Endothelial cell (in vitro differentiated cells): ENCODE results near the gene AGRP. TPM values are rescaled to one million over a fixed set of nuclear protein-coding genes. Genes with fewer than 3 reads are reported as not detected.
A peak's percentile ranks its signal among the peaks of the same experiment; 100 is the strongest.

Experiments used
- DNase-seq: peaks from one replicate; pipeline ENCODE4 v3.0.0; 2021; ENCODE audit warnings: low spot score
- H3K27ac Mint-ChIP-seq: one replicate; pipeline ENCODE4 v1.8.0; 2021; ENCODE audit warnings: mixed read lengths, inconsistent platforms; ENCODE audit not compliant: unreplicated experiment
- H3K27me3 Mint-ChIP-seq: one replicate; pipeline ENCODE4 v1.8.0; 2021; ENCODE audit warnings: mild to moderate bottlenecking, moderate library complexity, mixed read lengths, inconsistent platforms; ENCODE audit not compliant: unreplicated experiment
- H3K36me3 Mint-ChIP-seq: one replicate; pipeline ENCODE4 v1.8.0; 2021; ENCODE audit warnings: mild to moderate bottlenecking, low read depth, mixed read lengths, inconsistent platforms; ENCODE audit not compliant: unreplicated experiment
- H3K4me1 Mint-ChIP-seq: one replicate; pipeline ENCODE4 v1.8.0; 2021; ENCODE audit warnings: mild to moderate bottlenecking, mixed read lengths, inconsistent platforms; ENCODE audit not compliant: unreplicated experiment
- H3K4me3 Mint-ChIP-seq: one replicate; pipeline ENCODE4 v1.8.0; 2021; ENCODE audit warnings: mild to moderate bottlenecking, mixed read lengths, inconsistent platforms; ENCODE audit not compliant: unreplicated experiment
- H3K9me3 Mint-ChIP-seq: one replicate; pipeline ENCODE4 v1.8.0; 2021; ENCODE audit warnings: mixed read lengths, inconsistent platforms; ENCODE audit not compliant: unreplicated experiment
- total RNA-seq: library from RNA; stranded (reverse); fragmentation: NEBNext Ultra II Directional; extraction: Animal tissue kit (Norgen Biotek cat#: 25700); gene quantifications from one replicate; pipeline ENCODE4 v1.2.1, GENCODE V29; 2021; ENCODE audit not compliant: unreplicated experiment
- TF ChIP-seq, protein P1 (sequence below): fragments of 200-600 bp; sonication (generic); IDR thresholded peaks from one replicate; pipeline ENCODE4 v1.5.0; 2021; ENCODE audit warnings: antibody characterized with exemption; ENCODE audit not compliant: unreplicated experiment

Gene AGRP
- total RNA-seq, 1 donor from 2014 or later: not detected

DNA sequence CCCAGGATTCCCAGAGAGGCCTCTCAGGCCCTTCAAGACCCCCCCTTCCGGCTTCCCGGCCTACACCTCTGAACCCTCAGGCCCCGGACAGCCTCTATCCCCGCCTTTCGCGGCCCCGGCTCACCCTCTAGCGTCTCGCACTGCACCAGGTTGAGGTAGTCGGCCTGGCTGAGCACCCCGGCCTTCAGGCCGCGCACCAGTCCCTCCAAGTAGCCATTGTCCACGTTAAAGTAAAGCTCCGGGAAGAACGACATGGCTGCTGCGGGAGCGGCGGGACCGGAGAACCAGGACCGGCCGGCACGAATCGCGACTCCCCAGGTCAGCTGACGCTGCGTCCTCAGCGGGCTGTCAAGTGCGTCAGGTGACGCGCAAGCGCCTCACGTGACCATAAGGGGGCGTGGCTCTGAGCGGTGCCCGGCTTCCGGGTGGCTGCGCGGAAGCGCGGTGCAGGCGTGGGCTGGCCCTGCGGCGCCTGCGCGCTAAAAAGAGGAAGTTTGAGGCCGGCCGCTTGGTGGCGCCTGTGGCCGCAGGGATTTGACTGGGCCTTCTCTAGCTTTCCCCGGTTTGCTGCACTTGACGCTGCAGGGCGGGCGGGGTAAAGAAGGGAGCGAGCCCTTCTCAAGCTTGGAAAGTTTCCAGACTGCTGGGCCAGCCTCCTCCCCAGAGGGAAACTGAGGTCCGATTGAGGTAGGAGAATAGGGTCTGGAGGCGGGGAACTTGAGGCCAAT lies 2.4 kb downstream of the AGRP start, which contains the start of gene ATP6V0D1:
ATP6V0D1 (minus strand) TSS at position 325 of the 728 bp plus-strand sequence; CDS start at position 254, 71 bp downstream.
- peak; percentile 100 for DNase-seq
- H3K9me3 Mint-ChIP-seq: no peaks in the 10 kb centered on the region
- H3K4me1 Mint-ChIP-seq: peaks cover 15% of the 10 kb centered on the region
- TF ChIP-seq, protein P1, sequence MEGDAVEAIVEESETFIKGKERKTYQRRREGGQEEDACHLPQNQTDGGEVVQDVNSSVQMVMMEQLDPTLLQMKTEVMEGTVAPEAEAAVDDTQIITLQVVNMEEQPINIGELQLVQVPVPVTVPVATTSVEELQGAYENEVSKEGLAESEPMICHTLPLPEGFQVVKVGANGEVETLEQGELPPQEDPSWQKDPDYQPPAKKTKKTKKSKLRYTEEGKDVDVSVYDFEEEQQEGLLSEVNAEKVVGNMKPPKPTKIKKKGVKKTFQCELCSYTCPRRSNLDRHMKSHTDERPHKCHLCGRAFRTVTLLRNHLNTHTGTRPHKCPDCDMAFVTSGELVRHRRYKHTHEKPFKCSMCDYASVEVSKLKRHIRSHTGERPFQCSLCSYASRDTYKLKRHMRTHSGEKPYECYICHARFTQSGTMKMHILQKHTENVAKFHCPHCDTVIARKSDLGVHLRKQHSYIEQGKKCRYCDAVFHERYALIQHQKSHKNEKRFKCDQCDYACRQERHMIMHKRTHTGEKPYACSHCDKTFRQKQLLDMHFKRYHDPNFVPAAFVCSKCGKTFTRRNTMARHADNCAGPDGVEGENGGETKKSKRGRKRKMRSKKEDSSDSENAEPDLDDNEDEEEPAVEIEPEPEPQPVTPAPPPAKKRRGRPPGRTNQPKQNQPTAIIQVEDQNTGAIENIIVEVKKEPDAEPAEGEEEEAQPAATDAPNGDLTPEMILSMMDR: peak; percentile 81
- peaks cover 3% of the 10 kb centered on the region for H3K36me3 Mint-ChIP-seq
- H3K4me3 Mint-ChIP-seq: peak within 1 kb of the TSS; percentile 100
- peak within 1 kb of the TSS; percentile 98 for H3K27ac Mint-ChIP-seq
- peaks cover 11% of the 10 kb centered on the region for H3K27me3 Mint-ChIP-seq

DNA sequence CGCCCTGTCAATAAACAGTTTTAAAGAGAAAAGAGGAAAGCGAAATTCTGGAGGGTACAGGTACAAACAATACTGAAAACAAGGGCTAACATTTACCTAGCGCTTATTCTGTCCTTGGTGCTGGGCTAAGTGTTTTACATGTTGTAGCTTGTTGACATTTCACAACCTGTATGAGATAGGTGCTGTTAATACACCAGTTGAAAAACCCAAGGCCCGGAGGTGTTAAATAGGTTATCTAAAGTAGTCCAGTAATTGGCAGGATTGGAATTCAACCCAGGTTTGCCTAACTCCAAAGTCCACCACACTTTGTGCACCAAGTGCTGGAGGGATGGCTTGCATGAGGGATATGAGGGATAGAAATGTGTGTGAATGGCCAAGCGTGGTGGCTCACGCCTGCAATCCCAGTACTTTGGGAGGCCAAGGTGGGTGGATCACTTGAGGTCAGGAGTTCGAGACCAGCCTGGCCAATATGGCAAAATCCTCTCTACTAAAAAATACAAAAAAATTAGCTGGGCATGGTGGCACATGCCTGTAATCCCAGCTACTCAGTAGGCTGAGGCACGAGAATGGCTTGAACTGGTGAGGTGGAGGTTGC lies 5.3 kb downstream of the AGRP start:
- no peak overlapping the region for H3K27ac Mint-ChIP-seq
- peaks cover 15% of the 10 kb centered on the region for H3K4me1 Mint-ChIP-seq
- H3K4me3 Mint-ChIP-seq: no peak overlapping the region
- peaks cover 12% of the 10 kb centered on the region for H3K36me3 Mint-ChIP-seq
- no peak for DNase-seq
- H3K27me3 Mint-ChIP-seq: peaks cover 11% of the 10 kb centered on the region
- TF ChIP-seq, protein P1: no peak
- no peaks in the 10 kb centered on the region for H3K9me3 Mint-ChIP-seq

DNA sequence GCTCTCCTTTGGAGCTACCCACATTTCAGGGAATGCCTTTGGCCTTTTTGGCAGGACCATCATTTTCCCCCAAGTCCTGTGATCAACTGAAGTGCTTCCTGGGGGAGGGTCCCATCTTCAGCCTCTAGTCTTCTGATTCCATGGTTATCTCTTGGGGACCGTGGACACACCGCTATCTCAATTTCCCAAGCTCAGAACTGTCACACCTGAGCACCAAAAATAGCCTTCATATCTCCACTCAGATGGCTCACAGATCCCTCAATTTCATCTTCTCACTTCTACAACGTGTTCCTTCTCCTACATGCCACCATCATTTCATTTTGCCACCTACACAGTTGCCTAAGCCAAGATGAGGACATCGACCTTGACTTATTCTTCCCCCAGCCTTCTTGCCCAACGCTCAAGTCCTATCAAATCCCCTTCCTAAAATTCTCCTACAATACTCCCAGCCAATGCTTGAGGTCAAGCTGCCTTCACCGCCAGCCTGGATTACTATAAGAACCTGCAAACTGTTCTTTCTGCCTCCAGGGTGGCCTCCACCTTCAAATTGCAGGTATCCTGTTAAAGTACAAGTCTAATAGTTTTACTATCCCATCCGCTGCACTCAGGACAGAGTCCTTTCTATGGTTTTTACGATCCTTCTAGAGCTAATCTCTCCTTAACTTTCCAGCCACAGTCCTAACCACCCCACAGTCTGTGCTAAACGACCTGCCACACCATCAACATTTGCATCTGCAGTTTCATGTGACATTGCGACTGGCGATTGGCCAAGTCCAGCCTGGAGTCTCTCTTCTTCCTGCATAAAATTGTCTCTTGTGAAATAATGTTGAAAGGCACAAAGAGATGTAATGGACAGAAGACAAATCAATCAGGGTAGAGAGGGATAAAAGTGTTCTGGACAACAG lies 8.5 kb downstream of the AGRP start:
- Mint-ChIP-seq H3K27me3 (peaks cover 5% of the 10 kb centered on the region), H3K9me3 (no peaks in the 10 kb centered on the region), H3K27ac (no peak overlapping the region), H3K4me1 (peaks cover 4% of the 10 kb centered on the region), H3K4me3 (no peak overlapping the region), H3K36me3 (peaks cover 12% of the 10 kb centered on the region)
- DNase-seq: no peak
- TF ChIP-seq, protein P1: no peak

DNA sequence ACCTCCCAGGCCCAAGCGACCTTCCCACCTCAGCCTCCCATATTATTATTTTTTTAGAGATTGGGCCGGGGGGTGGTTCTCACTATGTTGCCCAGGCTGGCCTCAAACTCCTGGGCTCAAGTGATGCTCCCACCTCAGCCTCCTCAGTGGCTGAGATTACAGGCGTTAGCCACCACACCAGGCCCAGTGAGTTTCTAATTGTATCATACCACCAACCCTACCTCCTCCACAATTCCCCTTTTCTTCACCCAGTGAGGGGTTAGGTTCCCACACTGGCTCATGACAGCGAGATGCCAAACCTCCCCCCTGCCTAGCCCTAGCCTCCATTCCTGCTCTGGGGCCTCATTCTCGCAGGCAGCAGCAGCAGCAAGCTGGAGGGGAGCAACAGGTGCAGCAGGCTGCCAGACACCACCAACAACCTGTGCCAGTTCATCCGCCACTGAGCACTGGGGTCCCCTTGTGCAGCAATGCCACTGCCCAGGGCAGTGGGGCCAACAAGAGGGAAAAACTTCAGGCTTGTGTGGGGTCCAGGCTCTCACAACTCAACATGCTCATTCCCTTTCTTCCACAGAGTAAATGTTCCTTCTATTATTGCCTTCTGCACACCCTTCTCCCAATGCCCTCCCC lies 11.5 kb downstream of the AGRP start:
- peaks cover 18% of the 10 kb centered on the region for H3K4me1 Mint-ChIP-seq
- no peak overlapping the region for H3K4me3 Mint-ChIP-seq
- peak overlapping the region; percentile 2 for H3K27ac Mint-ChIP-seq
- H3K27me3 Mint-ChIP-seq: peaks cover 5% of the 10 kb centered on the region
- peaks cover 12% of the 10 kb centered on the region for H3K36me3 Mint-ChIP-seq
- TF ChIP-seq, protein P1: no peak
- no peak for DNase-seq
- no peaks in the 10 kb centered on the region for H3K9me3 Mint-ChIP-seq
